ENCODE measurements around the gene NEK1.
A peak's percentile ranks its signal among the peaks of the same experiment; 100 is the strongest.

The NEK1 gene

GRCh38 chr4:169615467-169616106 lies 3.2 kb upstream of the NEK1 start:
- H3K4me3 ChIP-seq (ENCODE audit: low read depth, low read length) = no peak overlapping the region
- DNase-seq (ENCODE audit: low read depth) = no peak
- TF ChIP-seq, protein P1, sequence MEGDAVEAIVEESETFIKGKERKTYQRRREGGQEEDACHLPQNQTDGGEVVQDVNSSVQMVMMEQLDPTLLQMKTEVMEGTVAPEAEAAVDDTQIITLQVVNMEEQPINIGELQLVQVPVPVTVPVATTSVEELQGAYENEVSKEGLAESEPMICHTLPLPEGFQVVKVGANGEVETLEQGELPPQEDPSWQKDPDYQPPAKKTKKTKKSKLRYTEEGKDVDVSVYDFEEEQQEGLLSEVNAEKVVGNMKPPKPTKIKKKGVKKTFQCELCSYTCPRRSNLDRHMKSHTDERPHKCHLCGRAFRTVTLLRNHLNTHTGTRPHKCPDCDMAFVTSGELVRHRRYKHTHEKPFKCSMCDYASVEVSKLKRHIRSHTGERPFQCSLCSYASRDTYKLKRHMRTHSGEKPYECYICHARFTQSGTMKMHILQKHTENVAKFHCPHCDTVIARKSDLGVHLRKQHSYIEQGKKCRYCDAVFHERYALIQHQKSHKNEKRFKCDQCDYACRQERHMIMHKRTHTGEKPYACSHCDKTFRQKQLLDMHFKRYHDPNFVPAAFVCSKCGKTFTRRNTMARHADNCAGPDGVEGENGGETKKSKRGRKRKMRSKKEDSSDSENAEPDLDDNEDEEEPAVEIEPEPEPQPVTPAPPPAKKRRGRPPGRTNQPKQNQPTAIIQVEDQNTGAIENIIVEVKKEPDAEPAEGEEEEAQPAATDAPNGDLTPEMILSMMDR (IDR thresholded peaks at IDR 0.05; ENCODE audit: control insufficient read depth, extremely low read depth, insufficient read depth) = no peak

DNA sequence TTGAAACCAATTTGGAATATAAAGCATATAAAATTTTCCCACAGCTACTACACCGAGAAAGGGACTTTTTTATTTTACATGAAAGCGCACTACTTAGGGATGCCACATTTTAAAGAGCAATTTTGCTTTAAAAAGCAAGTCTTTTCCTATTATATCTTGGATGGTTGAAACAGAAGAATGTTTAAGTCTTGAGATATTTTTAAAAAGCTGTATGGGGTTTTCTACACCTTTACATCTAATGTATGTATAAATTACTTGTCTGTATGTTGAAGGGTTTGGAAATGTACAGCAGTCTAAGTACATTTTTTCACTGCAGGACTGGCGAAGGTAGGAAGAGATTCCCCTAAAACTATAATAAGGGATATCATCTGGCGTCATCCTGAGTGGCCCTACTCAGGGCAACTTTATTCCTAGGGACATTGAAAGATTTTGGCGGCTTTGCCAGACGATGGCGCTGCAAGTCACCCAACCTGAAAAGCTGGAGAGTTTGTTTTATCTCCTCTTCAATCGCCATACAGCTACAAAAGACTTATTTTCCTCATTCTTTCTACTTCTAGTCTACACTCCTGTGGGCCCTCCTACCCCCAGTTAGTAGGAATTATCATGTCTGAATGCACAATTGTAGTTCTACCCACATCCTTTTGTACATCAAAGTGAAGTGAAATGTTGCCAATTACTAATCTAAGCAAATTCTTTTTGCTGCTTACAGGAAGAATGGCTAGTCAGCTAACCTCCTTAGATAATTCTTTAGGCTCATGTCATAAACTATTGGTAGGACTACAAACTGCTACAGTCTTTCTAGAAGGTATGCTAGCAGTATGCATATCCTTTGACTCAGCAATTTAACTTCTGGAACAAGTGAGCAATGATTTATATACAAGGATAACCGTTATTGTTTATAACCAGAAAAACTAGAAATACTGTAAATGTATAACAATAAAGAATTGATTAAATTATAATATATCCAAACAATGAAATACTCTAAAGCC lies 782 bp upstream of the NEK1 start:
- TF ChIP-seq, protein P1 (IDR thresholded peaks at IDR 0.05; ENCODE audit: control insufficient read depth, extremely low read depth, insufficient read depth) = peak; percentile 71
- peak; percentile 63 for DNase-seq (ENCODE audit: low read depth)
- peak overlapping the region; percentile 77 for H3K4me3 ChIP-seq (ENCODE audit: low read depth, low read length)

DNA sequence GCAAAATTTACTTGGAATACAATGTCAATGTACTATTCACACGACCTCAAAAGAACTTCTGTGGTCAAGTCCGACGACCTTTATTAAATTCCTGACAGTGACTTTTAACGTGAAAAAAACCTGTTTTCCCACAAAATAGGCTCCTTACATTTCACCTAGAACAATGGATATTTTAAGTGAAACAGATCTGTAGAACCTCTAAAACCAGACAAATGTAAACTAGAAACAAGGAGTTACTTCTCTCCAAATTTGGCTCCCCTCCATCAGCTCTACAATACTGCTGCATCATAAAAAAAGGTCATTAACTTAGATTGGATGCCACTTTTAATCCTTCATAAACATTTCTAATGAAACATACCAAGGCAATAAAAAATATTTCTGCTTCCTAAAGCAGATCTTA lies 1.2 kb downstream of the NEK1 start:
- peak overlapping the region; percentile 77 for H3K4me3 ChIP-seq (ENCODE audit: low read depth, low read length)
- no peak for DNase-seq (ENCODE audit: low read depth)
- TF ChIP-seq, protein P1 (IDR thresholded peaks at IDR 0.05; ENCODE audit: control insufficient read depth, extremely low read depth, insufficient read depth) = no peak

GRCh38 chr4:169604903-169605331 lies 7.5 kb downstream of the NEK1 start:
- no peak overlapping the region for H3K4me3 ChIP-seq (ENCODE audit: low read depth, low read length)
- no peak for DNase-seq (ENCODE audit: low read depth)
- TF ChIP-seq, protein P1 (IDR thresholded peaks at IDR 0.05; ENCODE audit: control insufficient read depth, extremely low read depth, insufficient read depth) = no peak

GRCh38 chr4:169604131-169604900 lies 8.1 kb downstream of the NEK1 start:
- DNase-seq (ENCODE audit: low read depth) = no peak
- H3K4me3 ChIP-seq (ENCODE audit: low read depth, low read length) = no peak overlapping the region
- TF ChIP-seq, protein P1 (IDR thresholded peaks at IDR 0.05; ENCODE audit: control insufficient read depth, extremely low read depth, insufficient read depth) = no peak

DNA sequence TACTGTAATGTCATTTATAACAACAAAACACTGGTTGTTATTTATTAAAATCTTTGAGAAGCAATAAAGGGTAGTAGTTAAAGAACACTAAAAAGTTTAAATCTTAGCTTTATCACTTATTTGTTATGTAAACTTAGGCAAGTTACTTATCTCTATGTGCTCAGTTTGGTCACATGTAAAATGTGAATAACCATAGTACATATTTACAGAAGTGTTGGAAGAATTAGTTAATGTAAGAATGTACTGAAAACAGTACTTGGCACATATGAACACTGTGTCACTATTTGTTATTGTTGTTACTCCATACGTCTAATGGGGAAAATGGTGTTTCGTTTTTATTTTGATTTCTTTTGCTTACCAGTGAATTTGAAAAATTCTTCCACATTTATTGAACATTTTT lies 9.1 kb downstream of the NEK1 start:
- no peak for DNase-seq (ENCODE audit: low read depth)
- TF ChIP-seq, protein P1 (IDR thresholded peaks at IDR 0.05; ENCODE audit: control insufficient read depth, extremely low read depth, insufficient read depth) = no peak
- no peak overlapping the region for H3K4me3 ChIP-seq (ENCODE audit: low read depth, low read length)

All from LNCaP clone FGC (cell line).